B cell (primary cell): Measurements from ENCODE around the gene IDH3A. TPM values are rescaled to one million over a fixed set of nuclear protein-coding genes. Genes with fewer than 3 reads are reported as not detected.

Experiments
- ATAC-seq: fragments of 200-7000 bp; cut with Tn5 transposase; one replicate; pipeline ENCODE4 v1.10.0; 2021; ENCODE audit warnings: low read depth, mild to moderate bottlenecking, moderate number of reproducible peaks, moderate library complexity
- CTCF ChIA-PET: fragments of 350-600 bp; sonication (Branson Sonifier 250); formaldehyde crosslinking; loops from one replicate; lab custom pipeline; 2021; ENCODE audit warnings: antibody characterized with exemption, inconsistent platforms; lab: Charles Lee
- POLR2A ChIA-PET: fragments of 350-600 bp; sonication (Branson Sonifier 250); formaldehyde crosslinking; loops from one replicate; lab custom pipeline; 2021; ENCODE audit warnings: antibody characterized with exemption; lab: Charles Lee
- DNase-seq: peaks from one replicate; pipeline ENCODE4 v3.0.0; 2013
- H2AFZ ChIP-seq: 2 replicates; pipeline ENCODE4 v1.6.1; 2012; ENCODE audit warnings: mild to moderate bottlenecking, low read depth, low read length; ENCODE audit not compliant: insufficient read depth, poor library complexity, severe bottlenecking
- H3K27ac ChIP-seq, 2 donors: 1 replicate in 1 of 2; 2 replicates in 1 of 2; pipeline ENCODE4 v1.5.1; 2012 to 2013; ENCODE audit warnings: low read length in 2 of 2, mild to moderate bottlenecking in 2 of 2, moderate library complexity in 1 of 2
- H3K27me3 ChIP-seq, 4 experiments: fragments of 200-600 bp in 1 of 4; sonication (generic) in 1 of 4; replicated peaks in 1 of 4; 1 replicate in 2 of 4; 2 replicates in 2 of 4; pipeline versions ENCODE4 v1.6.1 to v1.7.0; 2013 to 2016; ENCODE audit warnings: low read length in 3 of 4, mild to moderate bottlenecking in 2 of 4, mixed read lengths in 1 of 4, moderate library complexity in 1 of 4; ENCODE audit not compliant: insufficient read depth in 4 of 4, control insufficient read depth in 3 of 4; ENCODE audit errors: control extremely low read depth in 1 of 4
- H3K36me3 ChIP-seq, 2 experiments: replicated peaks in 1 of 2; 1 replicate in 1 of 2; 2 replicates in 1 of 2; pipeline versions ENCODE4 v1.6.1 to v1.7.1; 2013; ENCODE audit warnings: low read length in 1 of 2; ENCODE audit not compliant: insufficient read depth in 2 of 2, control insufficient read depth in 1 of 2; ENCODE audit errors: control extremely low read depth in 1 of 2, extremely low read depth in 1 of 2
- H3K4me1 ChIP-seq, 2 donors: fragments of 200-600 bp in 1 of 2; sonication (generic) in 1 of 2; 1 replicate in 1 of 2; 2 replicates in 1 of 2; pipeline versions ENCODE4 v1.5.1 to v1.6.1; 2013 to 2017; ENCODE audit warnings: low read length in 2 of 2; ENCODE audit not compliant: control insufficient read depth in 2 of 2, insufficient read depth in 2 of 2
- H3K4me2 ChIP-seq: replicated peaks from 2 replicates; pipeline ENCODE3; 2012; ENCODE audit warnings: mild to moderate bottlenecking, low read depth, low read length; ENCODE audit not compliant: poor library complexity, severe bottlenecking
- H3K4me3 ChIP-seq, 5 experiments: fragments of 200-600 bp in 1 of 5; sonication (generic) in 1 of 5; 1 replicate in 3 of 5; 2 replicates in 2 of 5; pipeline versions ENCODE4 v1.5.1 to v1.7.0; 2011 to 2016; ENCODE audit warnings: low read length in 4 of 5, mild to moderate bottlenecking in 4 of 5, low read depth in 2 of 5, control low read depth in 1 of 5, moderate library complexity in 1 of 5; ENCODE audit not compliant: insufficient read depth in 1 of 5; ENCODE audit errors: control extremely low read depth in 1 of 5, extremely low read depth in 1 of 5
- H3K79me2 ChIP-seq: fragments of 200-600 bp; sonication (generic); one replicate; pipeline ENCODE4 v1.6.0; 2016; ENCODE audit warnings: low read length; ENCODE audit not compliant: control insufficient read depth, insufficient read depth
- H3K9ac ChIP-seq: fragments of 200-600 bp; sonication (generic); 2 replicates; pipeline ENCODE4 v1.6.1; 2017; ENCODE audit warnings: mild to moderate bottlenecking, low read length, moderate library complexity
- H3K9me3 ChIP-seq, 3 donors: one replicate each; pipeline versions ENCODE4 v1.6.1 to v1.7.1; 2013; ENCODE audit warnings: low read length in 2 of 3; ENCODE audit not compliant: control insufficient read depth in 2 of 3, insufficient read depth in 1 of 3; ENCODE audit errors: control extremely low read depth in 1 of 3
- H4K20me1 ChIP-seq: 2 replicates; pipeline ENCODE4 v1.6.0; 2012; ENCODE audit warnings: mild to moderate bottlenecking, low read length; ENCODE audit not compliant: insufficient read depth, control insufficient read depth, poor library complexity, severe bottlenecking
- H3K27ac Mint-ChIP-seq: one replicate; pipeline ENCODE4 v1.8.0; 2021; ENCODE audit warnings: mixed read lengths
- H3K27me3 Mint-ChIP-seq: one replicate; pipeline ENCODE4 v1.8.0; 2021; ENCODE audit warnings: mixed read lengths
- H3K4me1 Mint-ChIP-seq: one replicate; pipeline ENCODE4 v1.8.0; 2021; ENCODE audit warnings: mixed read lengths
- H3K4me3 Mint-ChIP-seq: one replicate; pipeline ENCODE4 v1.8.0; 2021; ENCODE audit warnings: mixed read lengths
- H3K9me3 Mint-ChIP-seq: one replicate; pipeline ENCODE4 v1.8.0; 2022; ENCODE audit warnings: mixed read lengths; ENCODE audit not compliant: insufficient read depth
- CTCF ChIP-seq: fragments of 200-600 bp; IDR thresholded peaks from one replicate; pipeline ENCODE4 v1.8.0; 2022; ENCODE audit warnings: antibody characterized with exemption, mild to moderate bottlenecking
- EZH2 ChIP-seq: IDR thresholded peaks from 2 replicates; pipeline ENCODE4 v1.6.1; 2012; ENCODE audit warnings: borderline replicate concordance, low read depth, mild to moderate bottlenecking, moderate library complexity, low read length; ENCODE audit not compliant: insufficient read depth, poor library complexity, severe bottlenecking
- whole genome bisulfite sequencing: methylation state at CpG from one replicate; pipeline ENCODE4 v1.1.5; 2013; ENCODE audit warnings: missing lambda C conversion rate; ENCODE audit not compliant: insufficient coverage; 5-methylcytosine and 5-hydroxymethylcytosine counted together
- intact Hi-C: fragments of 100-400 bp; cut with micrococcal nuclease; formaldehyde crosslinking; loops from one replicate; pipeline ENCODE4 v1.10.0; 2022
- polyA plus RNA-seq: library from polyadenylated mRNA; depleted of rRNA; stranded (reverse); fragments of >200 nt; gene quantifications from 2 replicates; pipeline ENCODE4 v1.2.3, GENCODE V29; 2012
- total RNA-seq, 2 donors: library from RNA; stranded (reverse); fragments of 120-200 nt in 1 of 2; gene quantifications; 1 replicate in 1 of 2; 2 replicates in 1 of 2; pipeline versions ENCODE4 v1.2.3 to v1.2.4, GENCODE V29; 2013 to 2022

IDH3A gene
- total and polyA plus RNA-seq, 2 donors (not counting 1 experiment from before 2014, with no cell fraction given): 39.7 to 71.7 TPM

- Histone ChIP-seq H3K9me3 (no peaks in the 10 kb centered on the region), H4K20me1 (no peaks in the 10 kb centered on the region), H3K4me3 (no peak overlapping the region), H3K27me3 (no peaks in the 10 kb centered on the region), H3K27ac (no peak overlapping the region), H3K79me2 (peaks cover 47% of the 10 kb centered on the region), H2AFZ (no peak overlapping the region), H3K4me1 (peaks cover 20 to 25% of the 10 kb centered on the region in 2 donors), H3K36me3 (no peaks in the 10 kb centered on the region), H3K9ac (no peak overlapping the region), H3K4me2 (no peak overlapping the region)
- ChIA-PET POLR2A (no interaction called here), CTCF (interaction anchor here (1.1 to 5.7 kb wide), 5 partner anchors 16 to 188 kb away, joined by 3 to 38 read pairs (median 5); partner anchors contain the start of gene CIB2)
- TF ChIP-seq CTCF: no peak
- TF ChIP-seq EZH2: no peak
- peak overlapping the region; percentile 37 for H3K27ac Mint-ChIP-seq
- intact Hi-C loops: no loop called here
- H3K4me3 Mint-ChIP-seq: peak overlapping the region; percentile 81
- H3K27me3 Mint-ChIP-seq: no peaks in the 10 kb centered on the region
- H3K4me1 Mint-ChIP-seq: peaks cover 32% of the 10 kb centered on the region
- WGBS: 99% methylated on average over 6 of the region's 6 CpGs
- no peak for DNase-seq
- no peak for ATAC-seq
- no peaks in the 10 kb centered on the region for H3K9me3 Mint-ChIP-seq
Measured at GRCh38 chr15:78147566-78147965, 1.6 kb upstream of the IDH3A start.

DNA sequence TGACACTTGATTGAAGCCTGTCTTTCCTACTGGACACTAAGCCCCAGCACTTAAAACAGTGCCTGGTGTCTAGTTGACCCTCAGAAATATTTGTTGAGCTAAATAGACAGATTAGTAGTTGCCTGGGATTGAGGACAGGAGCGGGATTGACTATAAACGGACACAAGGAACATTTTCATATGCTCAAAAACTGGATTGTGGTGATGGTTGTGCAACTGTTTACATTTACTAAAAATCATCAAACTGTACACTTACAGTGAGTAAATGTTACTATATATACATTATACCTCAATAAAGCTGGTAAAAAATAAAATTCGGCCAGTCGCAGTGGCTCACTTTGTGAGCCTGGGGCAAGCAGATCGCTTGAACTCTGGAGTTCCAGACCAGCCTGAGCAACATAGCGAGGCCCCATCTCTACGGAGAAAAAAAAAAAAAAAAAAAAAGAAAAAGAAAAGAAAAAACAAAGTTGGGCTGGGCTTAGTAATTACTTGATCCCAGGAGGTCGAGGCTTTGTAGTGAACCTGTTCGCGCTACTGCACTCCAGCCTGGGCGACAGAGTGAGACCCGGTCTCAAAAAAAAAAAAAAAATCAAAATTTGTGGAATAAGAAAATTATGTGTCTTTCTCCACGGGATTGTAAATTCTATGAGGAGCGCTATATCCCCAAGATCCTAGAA, 632 bp upstream of the IDH3A start:
- Histone ChIP-seq H3K9me3 (no peaks in the 10 kb centered on the region), H3K27ac (peak overlapping the region; percentile 32 to 80), H3K4me3 (peak overlapping the region; percentile 63 to 93 (median 81)), H3K27me3 (no peaks in the 10 kb centered on the region), H3K4me1 (peaks cover 20 to 25% of the 10 kb centered on the region in 2 donors), H4K20me1 (no peaks in the 10 kb centered on the region), H3K9ac (peak overlapping the region; percentile 96), H2AFZ (peak overlapping the region; percentile 85), H3K36me3 (no peaks in the 10 kb centered on the region), H3K79me2 (peaks cover 56% of the 10 kb centered on the region), H3K4me2 (peak overlapping the region; percentile 85)
- ChIA-PET CTCF (interaction anchor here (1.1 to 5.7 kb wide), 5 partner anchors 17 to 189 kb away, joined by 3 to 38 read pairs (median 5); partner anchors contain the start of gene CIB2), POLR2A (interaction anchor here (0.6 to 1.3 kb wide), 6 partner anchors 23 to 829 kb away, joined by 3 to 9 read pairs (median 3); partner anchors contain the start of gene PSMA4)
- Mint-ChIP-seq H3K27me3 (no peaks in the 10 kb centered on the region), H3K4me1 (peaks cover 41% of the 10 kb centered on the region), H3K4me3 (peak overlapping the region; percentile 81), H3K9me3 (no peaks in the 10 kb centered on the region), H3K27ac (peak overlapping the region; percentile 93)
- 15% methylated on average over 3 of the region's 14 CpGs for WGBS
- TF ChIP-seq EZH2: no peak
- TF ChIP-seq CTCF: no peak
- intact Hi-C loops: loop anchor here (1.0 kb wide), 4 partner anchors 17 to 290 kb away; partner anchors contain the start of genes CIB2 and IREB2
- ATAC-seq (peak; percentile 4), DNase-seq (peak; percentile 21)
